Heart left ventricle (tissue), 16 donors: ENCODE data around the gene RNF149. TPM values are rescaled to one million over a fixed set of nuclear protein-coding genes. Genes with fewer than 3 reads are reported as not detected.
A peak's percentile ranks its signal among the peaks of the same experiment; 100 is the strongest.
"Not testable (repeated sequence)": the region's sequence is repeated elsewhere in the genome, so short reads cannot be mapped to it uniquely, and the experiment has no call there.

Experiments used
- ATAC-seq, 4 donors: fragments of 200-7000 bp; cut with Tn5 transposase; one replicate each; pipeline ENCODE4 v1.9.1; 2020 to 2022; ENCODE audit warnings: moderate library complexity in 4 of 4, mild to moderate bottlenecking in 3 of 4, moderate number of reproducible peaks in 1 of 4
- DNase-seq, 5 donors: peaks; one replicate each; pipeline ENCODE4 v3.0.0-alpha.2; 2020
- H3K27ac ChIP-seq, 12 donors: fragments of 200-600 bp; sonication (generic) in 4 of 12; one replicate each; pipeline versions ENCODE4 v1.5.0 to v1.8.0; 2016 to 2022; ENCODE audit warnings: mild to moderate bottlenecking in 2 of 12
- H3K27me3 ChIP-seq, 9 donors: fragments of 200-600 bp; sonication (generic) in 2 of 9; one replicate each; pipeline versions ENCODE4 v1.5.1 to v1.8.0; 2016 to 2022; ENCODE audit warnings: mild to moderate bottlenecking in 3 of 9
- H3K36me3 ChIP-seq, 9 donors: fragments of 200-600 bp; sonication (generic) in 2 of 9; one replicate each; pipeline versions ENCODE4 v1.5.0 to v1.8.0; 2018 to 2022; ENCODE audit warnings: mild to moderate bottlenecking in 2 of 9
- H3K4me1 ChIP-seq, 12 donors: fragments of 200-600 bp; sonication (generic) in 4 of 12; one replicate each; pipeline versions ENCODE4 v1.5.0 to v1.8.0; 2016 to 2022; ENCODE audit warnings: mild to moderate bottlenecking in 3 of 12
- H3K4me3 ChIP-seq, 12 donors: fragments of 200-600 bp; sonication (generic) in 4 of 12; one replicate each; pipeline versions ENCODE4 v1.5.0 to v1.8.0; 2017 to 2022; ENCODE audit warnings: mild to moderate bottlenecking in 9 of 12, moderate library complexity in 4 of 12
- H3K9me3 ChIP-seq, 12 donors: fragments of 200-600 bp; sonication (generic) in 4 of 12; one replicate each; pipeline versions ENCODE4 v1.5.0 to v1.8.0; 2016 to 2022; ENCODE audit warnings: mild to moderate bottlenecking in 1 of 12
- POLR2A ChIP-seq, 2 donors: fragments of 450-650 bp; IDR thresholded peaks; one replicate each; pipeline ENCODE4 v1.6.1; 2017; ENCODE audit warnings: antibody characterized with exemption in 2 of 2, mild to moderate bottlenecking in 2 of 2, moderate library complexity in 2 of 2
- WGBS, 4 donors: extraction: QIAGEN DNeasy Blood & Tissue Kit in 2 of 4; methylation state at CpG; one replicate each; pipeline versions ENCODE4 v1.1.5 to v1.1.7; 2013 to 2018; 5-methylcytosine and 5-hydroxymethylcytosine counted together
- intact Hi-C, 10 donors: fragments of 100-400 bp; cut with DNase I; formaldehyde crosslinking; loops; one replicate each; pipeline versions ENCODE4 v1.11.1 to v1.14.2; 2022
- polyA plus RNA-seq, 2 donors: library from polyadenylated mRNA; stranded (reverse); fragments of 200-250 nt; gene quantifications; one replicate each; pipeline ENCODE4 v1.2.3, GENCODE V29; 2013
- total RNA-seq, 9 donors: library from RNA; depleted of rRNA in 2 of 9; stranded (reverse); fragments of >200 nt in 2 of 9; fragmentation: NEBNext Ultra II Directional in 3 of 9; extraction: Animal tissue kit (Norgen Biotek cat#: 25700) in 3 of 9; gene quantifications; one replicate each; pipeline versions ENCODE4 v1.1.0 to v1.2.4, GENCODE V29; 2016 to 2023
- TF ChIP-seq, protein P1 (sequence below), 12 donors: fragments of 200-600 bp; sonication (generic) in 4 of 12; IDR thresholded peaks; one replicate each; pipeline versions ENCODE4 v1.5.0 to v1.8.0; 2018 to 2022; ENCODE audit warnings: antibody characterized with exemption in 12 of 12, mild to moderate bottlenecking in 5 of 12
- donor health status: ischemic (EF 13 %, LVEDD 7.1; RV severe dilation, severe dysfunction).
- donor health status: healthy with polysubstance abuse.
- donor health status: DM: no; HTN: yes; CAD: no.
- donor health status: DM: no; HTN: no; CAD: no.
- donor health status: ischemic (EF 25% LVEDD 6.9; RV normal size, moderate dysfunction).
- donor health status: ischemic (EF 25% LVEDD 5.7; RV mildly dilated, moderate dysfunction).
- donor health status: healthy.
- donor health status: DM: yes; HTN: yes; CAD: no.
- donor health status: ischemic (EF 35%, LVEDD 5.7; RV mildly dilated, moderate dysfunction).
- donor health status: nonischemic (EF 11% LVEDD 7.7; RV severe dilation, severe dysfunction).
- donor health status: DM: yes; HTN: yes; CAD: no.
- donor health status: PGD.
- donor health status: ischemic (EF 29% LVEDD 5.4; RV normal size, mild dysfunction).
- donor health status: nonischemic (EF 23%, LVEDD 6.1; RV moderate dilation, normal function).

The RNF149 gene
- total and polyA plus RNA-seq, 11 donors, result 10.9 to 46.1 (median 15.8) TPM

- Histone ChIP-seq H3K36me3 (no peaks in the 10 kb centered on the region), H3K27ac (peak overlapping the region in 1 of 12 donors; percentile 47), H3K27me3 (no peaks in the 10 kb centered on the region), H3K4me1 (peaks cover 0 to 26% (median 20%) of the 10 kb centered on the region in 12 donors), H3K4me3 (no peak overlapping the region), H3K9me3 (no peaks in the 10 kb centered on the region)
- WGBS, 4 donors, result 76 to 88% (median 80%) methylated on average over 5 of the region's 5 CpGs
- ATAC-seq (no peak), DNase-seq (no peak)
- TF ChIP-seq POLR2A (IDR thresholded peaks at IDR 0.05), result no peak
- TF ChIP-seq, protein P1, sequence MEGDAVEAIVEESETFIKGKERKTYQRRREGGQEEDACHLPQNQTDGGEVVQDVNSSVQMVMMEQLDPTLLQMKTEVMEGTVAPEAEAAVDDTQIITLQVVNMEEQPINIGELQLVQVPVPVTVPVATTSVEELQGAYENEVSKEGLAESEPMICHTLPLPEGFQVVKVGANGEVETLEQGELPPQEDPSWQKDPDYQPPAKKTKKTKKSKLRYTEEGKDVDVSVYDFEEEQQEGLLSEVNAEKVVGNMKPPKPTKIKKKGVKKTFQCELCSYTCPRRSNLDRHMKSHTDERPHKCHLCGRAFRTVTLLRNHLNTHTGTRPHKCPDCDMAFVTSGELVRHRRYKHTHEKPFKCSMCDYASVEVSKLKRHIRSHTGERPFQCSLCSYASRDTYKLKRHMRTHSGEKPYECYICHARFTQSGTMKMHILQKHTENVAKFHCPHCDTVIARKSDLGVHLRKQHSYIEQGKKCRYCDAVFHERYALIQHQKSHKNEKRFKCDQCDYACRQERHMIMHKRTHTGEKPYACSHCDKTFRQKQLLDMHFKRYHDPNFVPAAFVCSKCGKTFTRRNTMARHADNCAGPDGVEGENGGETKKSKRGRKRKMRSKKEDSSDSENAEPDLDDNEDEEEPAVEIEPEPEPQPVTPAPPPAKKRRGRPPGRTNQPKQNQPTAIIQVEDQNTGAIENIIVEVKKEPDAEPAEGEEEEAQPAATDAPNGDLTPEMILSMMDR (IDR thresholded peaks at IDR 0.05), result no peak
- intact Hi-C loops, result loop anchor here in 1 of 10 donors (5.0 kb wide), 1 partner anchor 98 kb away; the partner anchor contains the start of gene TBC1D8
These were observed 58.7 kb downstream of the RNF149 start for GRCh38 chr2:101249826-101250225.

DNA sequence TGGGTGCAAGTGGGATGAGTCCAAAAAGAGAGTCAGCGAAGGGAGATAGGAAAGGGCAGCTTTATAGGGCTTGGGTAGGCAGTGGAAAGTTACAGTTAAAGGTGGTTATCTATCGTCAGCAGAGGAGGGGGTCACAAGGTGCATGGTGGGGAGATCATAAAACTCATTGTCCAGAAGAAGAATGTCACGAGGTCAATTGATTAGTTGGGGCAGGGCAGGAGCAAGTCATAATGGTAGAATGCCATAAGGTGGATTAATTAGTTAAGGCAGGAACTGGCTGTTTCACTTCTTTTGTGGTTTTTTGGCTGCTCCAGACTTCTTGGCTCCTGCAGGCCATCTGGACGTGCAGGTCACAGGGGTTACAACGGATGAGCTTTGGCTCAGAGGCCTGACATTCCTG is 59.7 kb downstream of the RNF149 start:
- ATAC-seq, H3K4me3 ChIP-seq, intact Hi-C loops, H3K36me3 ChIP-seq, H3K27me3 ChIP-seq, H3K9me3 ChIP-seq, DNase-seq: not testable (repeated sequence)
- 58 to 66% (median 60%) methylated on average over 5 of the region's 5 CpGs for WGBS, 4 donors
- peak overlapping the region in 2 of 12 donors; percentile 44 to 47 for H3K27ac ChIP-seq
- peaks cover 0 to 15% (median 9%) of the 10 kb centered on the region in 12 donors for H3K4me1 ChIP-seq

GRCh38 chr2:101245468-101245867 is 63.0 kb downstream of the RNF149 start:
- ATAC-seq, H3K9me3 ChIP-seq, H3K27me3 ChIP-seq, H3K4me1 ChIP-seq, H3K4me3 ChIP-seq, H3K36me3 ChIP-seq, DNase-seq, H3K27ac ChIP-seq, intact Hi-C loops: not testable (repeated sequence)
- WGBS, 4 donors, result 95 to 97% (median 96%) methylated on average over 5 of the region's 5 CpGs

- ATAC-seq, H3K36me3 ChIP-seq, H3K4me3 ChIP-seq, intact Hi-C loops, DNase-seq, H3K27me3 ChIP-seq, H3K9me3 ChIP-seq, H3K27ac ChIP-seq: not testable (repeated sequence)
- H3K4me1 ChIP-seq, result peaks cover 0 to 11% (median 0%) of the 10 kb centered on the region in 12 donors
- 96 to 98% (median 97%) methylated on average over 12 of the region's 12 CpGs for WGBS, 4 donors
These were observed 63.6 kb downstream of the RNF149 start for GRCh38 chr2:101244899-101245298.

DNA sequence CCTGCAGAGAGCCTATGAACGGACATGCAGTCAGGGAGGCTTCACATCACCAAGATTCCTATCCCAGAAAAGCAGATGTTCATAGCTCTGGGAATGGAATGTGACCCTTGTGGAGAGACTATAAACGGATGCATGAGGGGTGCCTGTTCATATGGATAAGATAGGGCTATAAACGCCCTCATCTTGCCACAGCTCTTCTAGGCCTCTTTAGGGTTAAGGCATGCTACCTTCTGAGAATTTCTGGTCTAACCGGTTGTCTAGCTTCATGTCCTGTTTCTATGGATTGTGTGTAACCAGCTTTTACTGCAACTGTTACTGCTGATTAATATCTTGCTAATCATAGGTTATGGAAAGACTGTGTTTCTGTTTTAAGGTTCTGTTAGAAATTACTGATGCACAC is 64.1 kb downstream of the RNF149 start:
- intact Hi-C loops, H3K27ac ChIP-seq, H3K4me3 ChIP-seq, DNase-seq, H3K36me3 ChIP-seq, H3K9me3 ChIP-seq, H3K27me3 ChIP-seq, ATAC-seq: not testable (repeated sequence)
- WGBS, 4 donors, result 51 to 70% (median 60%) methylated on average over 4 of the region's 4 CpGs
- H3K4me1 ChIP-seq, result peaks cover 0 to 14% (median 0%) of the 10 kb centered on the region in 12 donors

DNA sequence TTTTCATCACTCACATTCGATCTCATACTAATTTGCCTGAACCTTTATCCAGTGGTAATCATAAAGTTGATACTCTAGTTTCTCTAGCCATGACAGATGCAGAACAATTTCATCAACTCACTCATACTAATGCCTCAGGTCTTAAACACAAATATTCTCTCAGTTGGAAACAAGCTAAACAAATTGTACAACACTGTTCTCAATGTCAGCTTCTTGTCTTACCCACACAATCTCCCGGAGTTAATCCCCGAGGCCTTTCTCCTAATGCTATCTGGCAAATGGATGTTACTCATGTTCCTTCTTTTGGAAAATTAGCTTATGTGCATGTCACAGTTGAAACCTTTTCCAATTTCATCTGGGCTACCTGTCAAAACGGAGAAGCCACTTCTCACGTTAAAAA is 67.3 kb downstream of the RNF149 start:
- intact Hi-C loops, result no loop called here
- DNase-seq, result no peak
- Histone ChIP-seq H3K4me1 (peaks cover 0 to 25% (median 6%) of the 10 kb centered on the region in 12 donors), H3K4me3 (no peak overlapping the region), H3K36me3 (no peaks in the 10 kb centered on the region), H3K9me3 (peaks cover 0 to 2% (median 0%) of the 10 kb centered on the region in 12 donors), H3K27me3 (no peaks in the 10 kb centered on the region), H3K27ac (peak overlapping the region in 4 of 12 donors; percentile 1 to 36 (median 24))
- no peak for TF ChIP-seq POLR2A (IDR thresholded peaks at IDR 0.05)
- TF ChIP-seq, protein P1 (IDR thresholded peaks at IDR 0.05), result no peak
- 50 to 59% (median 55%) methylated on average over 5 of the region's 5 CpGs for WGBS, 4 donors
- ATAC-seq, result no peak
